Liver (tissue), 9 donors: Measurements from ENCODE around the gene MED12L. TPM values are rescaled to one million over a fixed set of nuclear protein-coding genes. Genes with fewer than 3 reads are reported as not detected.

Source experiments
- DNase-seq: peaks from one replicate; pipeline ENCODE4 v3.0.0-alpha.2; 2017; ENCODE audit warnings: low spot score
- H3K27ac ChIP-seq, 2 donors: one replicate each; pipeline ENCODE4 v1.7.0; 2013; ENCODE audit warnings: inconsistent platforms in 2 of 2, low read length in 2 of 2, control low read depth in 1 of 2, low read depth in 1 of 2, mild to moderate bottlenecking in 1 of 2
- H3K27me3 ChIP-seq, 4 donors: one replicate each; pipeline versions ENCODE4 v1.6.1 to v1.7.0; 2013; ENCODE audit warnings: low read length in 3 of 4, inconsistent platforms in 1 of 4, mild to moderate bottlenecking in 1 of 4, moderate library complexity in 1 of 4; ENCODE audit not compliant: control insufficient read depth in 4 of 4, insufficient read depth in 4 of 4
- H3K36me3 ChIP-seq, 4 donors: one replicate each; pipeline versions ENCODE4 v1.6.1 to v1.7.0; 2013; ENCODE audit warnings: low read length in 3 of 4, mild to moderate bottlenecking in 3 of 4, low read depth in 1 of 4, moderate library complexity in 1 of 4; ENCODE audit not compliant: control insufficient read depth in 4 of 4, insufficient read depth in 3 of 4
- H3K4me1 ChIP-seq, 4 donors: one replicate each; pipeline versions ENCODE4 v1.6.1 to v1.7.0; 2013; ENCODE audit warnings: low read length in 3 of 4, mild to moderate bottlenecking in 3 of 4, moderate library complexity in 1 of 4; ENCODE audit not compliant: control insufficient read depth in 4 of 4, insufficient read depth in 4 of 4
- H3K4me3 ChIP-seq, 3 donors: one replicate each; pipeline versions ENCODE4 v1.6.1 to v1.7.0; 2013; ENCODE audit warnings: low read length in 3 of 3, control low read depth in 1 of 3, low read depth in 1 of 3, mild to moderate bottlenecking in 1 of 3
- H3K9ac ChIP-seq, 2 donors: one replicate each; pipeline ENCODE4 v1.7.0; 2013; ENCODE audit warnings: low read length in 2 of 2, mild to moderate bottlenecking in 2 of 2, moderate library complexity in 2 of 2, control low read depth in 1 of 2, low read depth in 1 of 2
- H3K9me3 ChIP-seq, 4 donors: one replicate each; pipeline versions ENCODE4 v1.6.1 to v1.7.0; 2013; ENCODE audit warnings: low read length in 3 of 4; ENCODE audit not compliant: control insufficient read depth in 4 of 4
- ATF3 ChIP-seq: IDR thresholded peaks from 2 replicates; pipeline ENCODE4 v1.6.1; 2016; ENCODE audit warnings: antibody characterized with exemption
- CTCF ChIP-seq: fragments of 150-350 bp; IDR thresholded peaks from 2 replicates; pipeline ENCODE4 v1.5.1; 2017; ENCODE audit warnings: improper control_type of control experiment, low read depth, low read length; ENCODE audit not compliant: missing input control
- EGR1 ChIP-seq, 2 donors: IDR thresholded peaks; 2 replicates each; pipeline ENCODE4 v1.6.1; 2016 to 2018; ENCODE audit warnings: antibody characterized with exemption in 2 of 2, low read depth in 2 of 2
- FOXA1 ChIP-seq: IDR thresholded peaks from 2 replicates; pipeline ENCODE4 v1.6.1; 2016; ENCODE audit warnings: antibody characterized with exemption
- FOXA2 ChIP-seq: IDR thresholded peaks from 2 replicates; pipeline ENCODE4 v1.6.1; 2016; ENCODE audit warnings: antibody characterized with exemption
- HNF4A ChIP-seq, 2 donors: conservative IDR thresholded peaks; 2 replicates each; pipeline ENCODE4 v1.6.1; 2016; ENCODE audit warnings: antibody characterized with exemption in 2 of 2, mild to moderate bottlenecking in 2 of 2
- HNF4G ChIP-seq: IDR thresholded peaks from 2 replicates; pipeline ENCODE4 v1.6.1; 2016; ENCODE audit warnings: antibody characterized with exemption
- JUND ChIP-seq, 2 donors: IDR thresholded peaks; 2 replicates each; pipeline ENCODE4 v1.6.1; 2016; ENCODE audit warnings: antibody characterized with exemption in 2 of 2
- MAX ChIP-seq: IDR thresholded peaks from 2 replicates; pipeline ENCODE4 v1.6.1; 2016; ENCODE audit warnings: antibody characterized with exemption
- NR2F2 ChIP-seq: IDR thresholded peaks from 2 replicates; pipeline ENCODE4 v1.6.1; 2016; ENCODE audit warnings: antibody characterized with exemption
- RAD21 ChIP-seq, 2 donors: IDR thresholded peaks; 2 replicates each; pipeline ENCODE4 v1.6.1; 2016; ENCODE audit warnings: antibody characterized with exemption in 2 of 2, mild to moderate bottlenecking in 2 of 2
- REST ChIP-seq: IDR thresholded peaks from 2 replicates; pipeline ENCODE4 v1.6.1; 2016; ENCODE audit warnings: antibody characterized with exemption, mild to moderate bottlenecking
- RXRA ChIP-seq, 2 donors: IDR thresholded peaks; 2 replicates each; pipeline ENCODE4 v1.6.1; 2017 to 2018; ENCODE audit warnings: antibody characterized with exemption in 2 of 2, mild to moderate bottlenecking in 1 of 2
- SP1 ChIP-seq: IDR thresholded peaks from 2 replicates; pipeline ENCODE4 v1.6.1; 2018; ENCODE audit warnings: antibody characterized with exemption, mild to moderate bottlenecking
- TAF1 ChIP-seq: conservative IDR thresholded peaks from 2 replicates; pipeline ENCODE4 v1.6.1; 2016; ENCODE audit warnings: antibody characterized with exemption, mild to moderate bottlenecking
- YY1 ChIP-seq: IDR thresholded peaks from 2 replicates; pipeline ENCODE4 v1.6.1; 2016; ENCODE audit warnings: antibody characterized with exemption, mild to moderate bottlenecking
- ZBTB33 ChIP-seq: IDR thresholded peaks from 2 replicates; pipeline ENCODE4 v1.6.1; 2016; ENCODE audit warnings: antibody characterized with exemption
- WGBS: extraction: QIAGEN DNeasy Blood & Tissue Kit; methylation state at CpG from one replicate; pipeline ENCODE4 v1.1.7; 2013; 5-methylcytosine and 5-hydroxymethylcytosine counted together
- polyA plus RNA-seq, 2 donors: library from polyadenylated mRNA; stranded (reverse) in 1 of 2; unstranded in 1 of 2; fragments of 200-250 nt in 1 of 2; fragments of >200 nt in 1 of 2; fragmentation: Nextera tagmentation in 1 of 2; extraction: Ambion mirVana in 1 of 2; gene quantifications; one replicate each; pipeline versions ENCODE4 v1.2.1 to v1.2.3, GENCODE V29; 2013 to 2015
- total RNA-seq, 2 donors: library from RNA; depleted of rRNA; stranded (reverse); fragments of >200 nt; gene quantifications; one replicate each; pipeline ENCODE4 v1.2.3, GENCODE V29; 2014
- donor health status: healthy.
- donor health status: healthy.
- donor health status: healthy.
- donor health status: healthy.
- donor health status: healthy.

The MED12L gene
- total and polyA plus RNA-seq, 4 donors, result 0.02 to 2.1 (median 0.49) TPM

GRCh38 chr3:151351219-151351618 is 265.8 kb downstream of the MED12L start:
- Histone ChIP-seq H3K9ac (no peak overlapping the region), H3K4me3 (no peak overlapping the region), H3K27me3 (no peaks in the 10 kb centered on the region), H3K4me1 (no peaks in the 10 kb centered on the region), H3K9me3 (no peaks in the 10 kb centered on the region), H3K36me3 (no peaks in the 10 kb centered on the region), H3K27ac (peak overlapping the region in 1 of 2 donors; percentile 9)
- DNase-seq, result no peak
- TF ChIP-seq JUND (IDR thresholded peaks at IDR 0.05) (no peak), MAX (no peak), CTCF (no peak), ATF3 (no peak), TAF1 (no peak), FOXA1 (no peak), RAD21 (IDR thresholded peaks at IDR 0.05) (no peak), RXRA (IDR thresholded peaks at IDR 0.05) (no peak)
- WGBS, result 87% methylated on average over 1 of the region's 1 CpG

- H3K4me3 ChIP-seq, result no peak overlapping the region
- H3K9me3 ChIP-seq, result no peaks in the 10 kb centered on the region
- H3K27ac ChIP-seq, result peak overlapping the region in 1 of 2 donors; percentile 9
- no peak for DNase-seq
- no peaks in the 10 kb centered on the region for H3K4me1 ChIP-seq
- no peak overlapping the region for H3K9ac ChIP-seq
- no peaks in the 10 kb centered on the region for H3K27me3 ChIP-seq
- TF ChIP-seq ATF3 (no peak), REST (no peak), FOXA1 (no peak), TAF1 (no peak), HNF4G (no peak), FOXA2 (no peak), RAD21 (IDR thresholded peaks at IDR 0.05) (no peak), HNF4A (conservative IDR thresholded peaks at IDR 0.05) (no peak), RXRA (IDR thresholded peaks at IDR 0.05) (no peak), SP1 (no peak), MAX (no peak), CTCF (no peak), JUND (IDR thresholded peaks at IDR 0.05) (no peak), EGR1 (IDR thresholded peaks at IDR 0.05; ENCODE audit: low read depth in 2 of 2) (no peak), YY1 (no peak), NR2F2 (no peak), ZBTB33 (no peak)
- WGBS, result 79% methylated on average over 4 of the region's 4 CpGs
- no peaks in the 10 kb centered on the region for H3K36me3 ChIP-seq
These were observed 266.2 kb downstream of the MED12L start for GRCh38 chr3:151351648-151352047.
